DND-41 (cell line): ENCODE measurements around the gene KLF16.

Experiments used
- ATAC-seq: fragments of 200-7000 bp; cut with Tn5 transposase; 3 replicates; pipeline ENCODE4 v1.9.1; 2021; ENCODE audit warnings: low read depth; ENCODE audit not compliant: insufficient read depth
- DNase-seq: peaks from one replicate; pipeline ENCODE4 v3.0.0-alpha.2; 2020
- H2AFZ ChIP-seq: 2 replicates; pipeline ENCODE4 v1.6.0; 2012; ENCODE audit warnings: low read depth, low read length
- H3K27ac ChIP-seq: 2 replicates; pipeline ENCODE4 v1.5.1; 2012; ENCODE audit warnings: low read length, inconsistent platforms
- H3K27me3 ChIP-seq: fragments of 200-600 bp; sonication (generic); 2 replicates; pipeline ENCODE4 v1.6.0; 2012; ENCODE audit warnings: low read length, mild to moderate bottlenecking, inconsistent platforms; ENCODE audit not compliant: insufficient read depth, poor library complexity
- H3K36me3 ChIP-seq: 2 replicates; pipeline ENCODE4 v1.5.1; 2012; ENCODE audit warnings: low read length, inconsistent platforms; ENCODE audit not compliant: insufficient read depth
- H3K4me1 ChIP-seq: 2 replicates; pipeline ENCODE4 v1.5.1; 2012; ENCODE audit warnings: mild to moderate bottlenecking, low read length; ENCODE audit not compliant: insufficient read depth
- H3K4me2 ChIP-seq: 2 replicates; pipeline ENCODE4 v1.6.0; 2012; ENCODE audit warnings: mild to moderate bottlenecking, moderate library complexity, low read length, inconsistent platforms; ENCODE audit not compliant: insufficient read depth
- H3K4me3 ChIP-seq, 2 experiments: fragments of 200-600 bp in 1 of 2; shearing (Covaris generic) in 1 of 2; 2 replicates each; pipeline ENCODE4 v1.5.1; 2012 to 2016; ENCODE audit warnings: inconsistent platforms in 2 of 2, low read length in 2 of 2, mild to moderate bottlenecking in 2 of 2, low read depth in 1 of 2, moderate library complexity in 1 of 2
- H3K79me2 ChIP-seq: 2 replicates; pipeline ENCODE4 v1.6.0; 2012; ENCODE audit warnings: low read length, inconsistent platforms; ENCODE audit not compliant: insufficient read depth
- H3K9ac ChIP-seq: 2 replicates; pipeline ENCODE4 v1.6.0; 2012; ENCODE audit warnings: low read depth, mild to moderate bottlenecking, inconsistent platforms, low read length, moderate library complexity
- H3K9me3 ChIP-seq: 2 replicates; pipeline ENCODE4 v1.5.1; 2012; ENCODE audit warnings: low read length, moderate library complexity, mild to moderate bottlenecking, inconsistent platforms; ENCODE audit not compliant: insufficient read depth, severe bottlenecking
- H4K20me1 ChIP-seq: 2 replicates; pipeline ENCODE4 v1.6.0; 2012; ENCODE audit warnings: low read length; ENCODE audit not compliant: insufficient read depth
- EZH2 ChIP-seq: IDR thresholded peaks from 3 replicates; pipeline ENCODE4 v1.6.1; 2012; ENCODE audit warnings: borderline replicate concordance, low read depth, mild to moderate bottlenecking, moderate library complexity, low read length, inconsistent platforms; ENCODE audit not compliant: severe bottlenecking
- TF ChIP-seq, protein P1 (sequence below): IDR thresholded peaks from 2 replicates; pipeline ENCODE4 v1.5.1; 2012; ENCODE audit warnings: borderline replicate concordance, low read length, moderate library complexity, mild to moderate bottlenecking; ENCODE audit not compliant: poor library complexity, severe bottlenecking; ENCODE audit errors: extremely low read depth

The KLF16 gene

DNA sequence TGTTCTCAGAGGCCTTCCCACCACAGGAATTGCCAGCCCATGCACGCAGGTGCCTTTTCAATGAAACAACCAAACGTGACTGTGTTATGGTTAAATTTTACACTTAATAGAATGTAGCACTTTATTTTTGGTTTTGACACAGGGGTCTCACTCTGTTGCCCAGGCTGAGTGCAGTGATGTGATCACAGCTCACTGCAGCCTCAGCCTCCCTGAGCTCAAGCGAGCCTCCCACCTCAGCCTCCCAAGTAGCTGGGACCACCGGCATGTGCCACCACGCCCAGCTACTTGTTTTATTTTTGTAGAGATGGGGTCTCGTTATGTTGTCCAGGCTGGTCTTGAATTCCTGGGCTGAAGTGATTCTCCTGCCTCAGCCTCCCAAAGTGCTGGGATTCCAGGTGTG, 58.5 kb downstream of the KLF16 start:
- Histone ChIP-seq H4K20me1 (no peaks in the 10 kb centered on the region), H2AFZ (no peak overlapping the region), H3K36me3 (peaks cover 61% of the 10 kb centered on the region), H3K4me3 (no peak overlapping the region), H3K27ac (no peak overlapping the region), H3K79me2 (no peaks in the 10 kb centered on the region), H3K27me3 (no peaks in the 10 kb centered on the region), H3K4me1 (no peaks in the 10 kb centered on the region), H3K4me2 (no peak overlapping the region), H3K9me3 (no peaks in the 10 kb centered on the region), H3K9ac (no peak overlapping the region)
- no peak for DNase-seq
- TF ChIP-seq EZH2: no peak
- TF ChIP-seq, protein P1, sequence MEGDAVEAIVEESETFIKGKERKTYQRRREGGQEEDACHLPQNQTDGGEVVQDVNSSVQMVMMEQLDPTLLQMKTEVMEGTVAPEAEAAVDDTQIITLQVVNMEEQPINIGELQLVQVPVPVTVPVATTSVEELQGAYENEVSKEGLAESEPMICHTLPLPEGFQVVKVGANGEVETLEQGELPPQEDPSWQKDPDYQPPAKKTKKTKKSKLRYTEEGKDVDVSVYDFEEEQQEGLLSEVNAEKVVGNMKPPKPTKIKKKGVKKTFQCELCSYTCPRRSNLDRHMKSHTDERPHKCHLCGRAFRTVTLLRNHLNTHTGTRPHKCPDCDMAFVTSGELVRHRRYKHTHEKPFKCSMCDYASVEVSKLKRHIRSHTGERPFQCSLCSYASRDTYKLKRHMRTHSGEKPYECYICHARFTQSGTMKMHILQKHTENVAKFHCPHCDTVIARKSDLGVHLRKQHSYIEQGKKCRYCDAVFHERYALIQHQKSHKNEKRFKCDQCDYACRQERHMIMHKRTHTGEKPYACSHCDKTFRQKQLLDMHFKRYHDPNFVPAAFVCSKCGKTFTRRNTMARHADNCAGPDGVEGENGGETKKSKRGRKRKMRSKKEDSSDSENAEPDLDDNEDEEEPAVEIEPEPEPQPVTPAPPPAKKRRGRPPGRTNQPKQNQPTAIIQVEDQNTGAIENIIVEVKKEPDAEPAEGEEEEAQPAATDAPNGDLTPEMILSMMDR: no peak
- ATAC-seq: no peak
